22Rv1 (cell line): ENCODE data around the gene SPTLC3.

ENCODE experiments used
- CTCF ChIP-seq: fragments of 450-650 bp; IDR thresholded peaks from 2 replicates; pipeline ENCODE4 v1.5.1; 2017; ENCODE audit warnings: mild to moderate bottlenecking
- ZFX ChIP-seq: fragments of 450-650 bp; IDR thresholded peaks from 2 replicates; pipeline ENCODE4 v1.6.1; 2017; ENCODE audit warnings: antibody characterized with exemption, borderline replicate concordance

DNA sequence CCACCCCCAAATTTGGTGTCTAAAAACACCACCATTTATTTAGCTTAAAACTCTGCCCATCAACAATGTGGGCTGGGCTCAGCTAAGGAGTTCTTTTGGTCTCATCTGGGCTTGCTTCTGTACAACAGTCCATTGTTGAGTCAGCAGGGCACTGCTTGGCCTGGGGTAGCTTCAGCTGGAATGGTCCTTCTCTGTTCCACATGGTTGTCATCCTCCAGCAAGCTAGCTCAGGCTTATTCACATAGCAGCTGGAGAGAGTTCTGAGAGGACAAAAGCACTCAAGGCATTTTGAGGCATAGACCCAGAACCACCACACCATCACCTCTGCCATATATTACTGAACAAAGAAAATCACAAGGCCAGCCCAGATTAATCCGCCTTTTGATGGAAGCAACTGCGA lies 116.7 kb downstream of the SPTLC3 start:
- TF ChIP-seq CTCF (no peak), ZFX (no peak)
